Natural killer cell (primary cell): ENCODE data around the gene NXPH2. TPM values are rescaled to one million over a fixed set of nuclear protein-coding genes. Genes with fewer than 3 reads are reported as not detected.
A peak's percentile ranks its signal among the peaks of the same experiment; 100 is the strongest.

Experiments used
- ATAC-seq, 3 donors: fragments of 150-1000 bp in 2 of 3; fragments of 200-7000 bp in 1 of 3; cut with Tn5 transposase; 1 replicate in 1 of 3; 2 replicates in 2 of 3; pipeline ENCODE4 v1.10.0; 2021; ENCODE audit warnings: mild to moderate bottlenecking in 2 of 3, moderate library complexity in 2 of 3
- DNase-seq, 2 donors: peaks; one replicate each; pipeline versions ENCODE4 v3.0.0 to v3.0.0-alpha.2; 2013 to 2021; ENCODE audit warnings: mixed read lengths in 1 of 2
- H3K27ac ChIP-seq: one replicate; pipeline ENCODE4 v1.5.1; 2013; ENCODE audit warnings: mild to moderate bottlenecking, low read length
- H3K27me3 ChIP-seq: one replicate; pipeline ENCODE4 v1.6.1; 2013; ENCODE audit warnings: low read length; ENCODE audit not compliant: control insufficient read depth, insufficient read depth
- H3K36me3 ChIP-seq: one replicate; pipeline ENCODE4 v1.6.1; 2013; ENCODE audit warnings: low read length; ENCODE audit not compliant: control insufficient read depth, insufficient read depth
- H3K4me1 ChIP-seq: one replicate; pipeline ENCODE4 v1.6.1; 2013; ENCODE audit warnings: low read length; ENCODE audit not compliant: control insufficient read depth, insufficient read depth
- H3K4me3 ChIP-seq: one replicate; pipeline ENCODE4 v1.5.1; 2013; ENCODE audit warnings: low read length
- H3K9me3 ChIP-seq: one replicate; pipeline ENCODE4 v1.6.1; 2013; ENCODE audit warnings: low read length; ENCODE audit not compliant: control insufficient read depth, insufficient read depth
- H3K27ac Mint-ChIP-seq, 2 donors: one replicate each; pipeline ENCODE4 v1.8.0; 2022; ENCODE audit warnings: mild to moderate bottlenecking in 2 of 2, mixed read lengths in 2 of 2, moderate library complexity in 1 of 2
- H3K27me3 Mint-ChIP-seq, 2 donors: one replicate each; pipeline ENCODE4 v1.8.0; 2022; ENCODE audit warnings: low read depth in 2 of 2, mixed read lengths in 2 of 2
- H3K36me3 Mint-ChIP-seq: one replicate; pipeline ENCODE4 v1.8.0; 2022; ENCODE audit warnings: mixed read lengths
- H3K4me1 Mint-ChIP-seq, 2 donors: one replicate each; pipeline ENCODE4 v1.8.0; 2022; ENCODE audit warnings: mixed read lengths in 2 of 2
- H3K4me3 Mint-ChIP-seq: one replicate; pipeline ENCODE4 v1.8.0; 2022; ENCODE audit warnings: mild to moderate bottlenecking, moderate library complexity, mixed read lengths
- H3K9me3 Mint-ChIP-seq, 2 donors: one replicate each; pipeline ENCODE4 v1.8.0; 2022; ENCODE audit warnings: mixed read lengths in 2 of 2
- WGBS: methylation state at CpG from one replicate; pipeline ENCODE4 v1.1.7; 2013; ENCODE audit warnings: missing lambda C conversion rate; ENCODE audit not compliant: insufficient coverage; 5-methylcytosine and 5-hydroxymethylcytosine counted together
- intact Hi-C: fragments of 100-400 bp; cut with micrococcal nuclease; formaldehyde crosslinking; loops from one replicate; pipeline ENCODE4 v1.14.2; 2022
- total RNA-seq, 4 donors: library from RNA; stranded (reverse); fragments of 120-200 nt in 1 of 4; gene quantifications; one replicate each; pipeline versions ENCODE4 v1.2.3 to v1.2.4, GENCODE V29; 2013 to 2022
- TF ChIP-seq, protein P1 (sequence below): fragments of 200-600 bp; IDR thresholded peaks from one replicate; pipeline ENCODE4 v1.8.0; 2022; ENCODE audit warnings: antibody characterized with exemption

The NXPH2 gene
- total RNA-seq: not detected
- not detected for total RNA-seq (2013)

GRCh38 chr2:138779781-138780445, at the start of gene NXPH2:
TSS of gene NXPH2 (minus strand) at chr2:138780390. CDS start at chr2:138780241, 149 bp downstream.
- Mint-ChIP-seq H3K27me3 (peaks cover 28 to 33% of the 10 kb centered on the region in 2 donors), H3K36me3 (peaks cover 11% of the 10 kb centered on the region), H3K27ac (no peak within 1 kb of the TSS), H3K4me3 (no peak within 1 kb of the TSS), H3K4me1 (no peaks in the 10 kb centered on the region), H3K9me3 (no peaks in the 10 kb centered on the region)
- Histone ChIP-seq H3K4me3 (no peak within 1 kb of the TSS), H3K27ac (no peak within 1 kb of the TSS), H3K27me3 (peaks cover 14% of the 10 kb centered on the region), H3K9me3 (no peaks in the 10 kb centered on the region), H3K36me3 (no peaks in the 10 kb centered on the region), H3K4me1 (no peaks in the 10 kb centered on the region)
- ATAC-seq (no peak), DNase-seq (no peak)
- intact Hi-C loops: no loop called here
- 3% methylated on average over 58 of the region's 58 CpGs for WGBS
- TF ChIP-seq, protein P1, sequence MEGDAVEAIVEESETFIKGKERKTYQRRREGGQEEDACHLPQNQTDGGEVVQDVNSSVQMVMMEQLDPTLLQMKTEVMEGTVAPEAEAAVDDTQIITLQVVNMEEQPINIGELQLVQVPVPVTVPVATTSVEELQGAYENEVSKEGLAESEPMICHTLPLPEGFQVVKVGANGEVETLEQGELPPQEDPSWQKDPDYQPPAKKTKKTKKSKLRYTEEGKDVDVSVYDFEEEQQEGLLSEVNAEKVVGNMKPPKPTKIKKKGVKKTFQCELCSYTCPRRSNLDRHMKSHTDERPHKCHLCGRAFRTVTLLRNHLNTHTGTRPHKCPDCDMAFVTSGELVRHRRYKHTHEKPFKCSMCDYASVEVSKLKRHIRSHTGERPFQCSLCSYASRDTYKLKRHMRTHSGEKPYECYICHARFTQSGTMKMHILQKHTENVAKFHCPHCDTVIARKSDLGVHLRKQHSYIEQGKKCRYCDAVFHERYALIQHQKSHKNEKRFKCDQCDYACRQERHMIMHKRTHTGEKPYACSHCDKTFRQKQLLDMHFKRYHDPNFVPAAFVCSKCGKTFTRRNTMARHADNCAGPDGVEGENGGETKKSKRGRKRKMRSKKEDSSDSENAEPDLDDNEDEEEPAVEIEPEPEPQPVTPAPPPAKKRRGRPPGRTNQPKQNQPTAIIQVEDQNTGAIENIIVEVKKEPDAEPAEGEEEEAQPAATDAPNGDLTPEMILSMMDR: no peak

DNA sequence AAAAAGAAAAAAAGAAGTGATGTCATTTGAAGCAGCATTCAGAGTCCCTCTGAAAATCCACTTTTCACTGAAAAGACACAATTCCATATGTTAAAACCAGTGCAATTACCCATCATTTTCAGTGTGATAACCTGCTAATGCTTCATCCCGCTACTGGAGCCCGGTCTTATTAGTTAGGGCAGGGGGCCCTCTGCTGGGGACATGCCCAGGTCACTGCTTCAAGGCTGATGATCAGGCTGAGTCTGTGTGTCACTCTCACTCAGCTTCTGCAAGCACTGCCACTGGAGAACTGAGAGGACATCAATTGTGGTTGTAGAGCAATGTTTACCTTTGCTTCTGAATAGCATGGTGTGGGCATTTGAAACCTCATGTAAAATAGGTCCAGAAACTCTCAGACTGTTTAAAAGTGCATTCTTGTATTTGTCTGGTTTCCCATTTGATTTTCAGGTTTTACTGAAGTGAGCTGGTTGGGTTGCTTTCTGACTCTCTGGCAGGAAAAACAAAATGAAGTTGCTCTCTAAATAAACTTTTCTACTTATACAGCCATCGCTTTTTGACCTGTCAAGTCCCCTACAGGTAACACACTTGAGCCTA, 49.2 kb upstream of the NXPH2 start:
- H3K36me3 ChIP-seq: no peaks in the 10 kb centered on the region
- H3K27me3 Mint-ChIP-seq: peaks cover 0 to 2% of the 10 kb centered on the region in 2 donors
- ATAC-seq (peak in 1 of 3 donors; percentile 35), DNase-seq (peak in 1 of 2 donors; percentile 36)
- no peaks in the 10 kb centered on the region for H3K9me3 Mint-ChIP-seq
- TF ChIP-seq, protein P1: no peak
- no peak overlapping the region for H3K27ac ChIP-seq
- no peak overlapping the region for H3K4me3 Mint-ChIP-seq
- H3K27ac Mint-ChIP-seq: no peak overlapping the region
- no peak overlapping the region for H3K4me3 ChIP-seq
- intact Hi-C loops: no loop called here
- no peaks in the 10 kb centered on the region for H3K4me1 ChIP-seq
- H3K27me3 ChIP-seq: no peaks in the 10 kb centered on the region
- no peaks in the 10 kb centered on the region for H3K4me1 Mint-ChIP-seq
- H3K9me3 ChIP-seq: no peaks in the 10 kb centered on the region
- no peaks in the 10 kb centered on the region for H3K36me3 Mint-ChIP-seq
- WGBS: 52% methylated on average over 3 of the region's 3 CpGs

DNA sequence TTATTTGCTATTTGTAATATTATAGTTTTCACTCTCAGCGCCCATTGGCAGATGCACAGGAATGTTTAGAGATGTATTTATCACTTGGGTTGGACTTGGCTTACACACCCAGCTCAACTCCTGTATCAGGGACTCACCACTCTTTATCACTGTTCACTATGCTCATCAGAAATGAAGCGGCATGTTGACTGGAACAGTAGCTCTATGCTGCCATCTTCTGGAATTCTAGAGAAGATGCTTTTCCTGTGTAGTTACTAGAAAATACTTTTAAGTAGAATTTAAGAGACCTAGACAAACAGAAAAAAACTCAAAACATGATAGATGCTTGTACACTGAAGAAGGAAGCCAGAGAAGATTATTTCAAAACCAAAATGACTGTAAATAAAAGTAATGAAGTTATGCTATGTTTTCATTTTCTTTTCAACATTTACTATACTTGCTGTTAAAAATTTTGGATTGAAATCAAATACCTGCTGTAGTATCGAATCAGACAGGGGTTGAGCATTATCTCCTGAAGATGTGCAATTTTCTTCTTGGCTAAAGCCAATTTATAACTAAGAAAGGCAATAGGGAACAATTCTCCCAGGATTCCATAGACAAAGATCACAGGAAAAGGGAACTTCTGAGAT, 47.4 kb upstream of the NXPH2 start:
- ATAC-seq (peak; percentile 55 to 63 (median 59)), DNase-seq (peak in 1 of 2 donors; percentile 70)
- WGBS: 75% methylated on average over 1 of the region's 3 CpGs
- Mint-ChIP-seq H3K27me3 (peaks cover 0 to 2% of the 10 kb centered on the region in 2 donors), H3K4me1 (no peaks in the 10 kb centered on the region), H3K9me3 (no peaks in the 10 kb centered on the region), H3K4me3 (no peak overlapping the region), H3K27ac (no peak overlapping the region), H3K36me3 (no peaks in the 10 kb centered on the region)
- intact Hi-C loops: loop anchor here (1.0 kb wide), 1 partner anchor 961 kb away; no protein-coding TSS in a partner anchor
- Histone ChIP-seq H3K27me3 (no peaks in the 10 kb centered on the region), H3K36me3 (no peaks in the 10 kb centered on the region), H3K4me1 (no peaks in the 10 kb centered on the region), H3K4me3 (no peak overlapping the region), H3K27ac (no peak overlapping the region), H3K9me3 (no peaks in the 10 kb centered on the region)
- TF ChIP-seq, protein P1: peak; percentile 64
